ENCODE data around the gene PXDC1. TPM values are rescaled to one million over a fixed set of nuclear protein-coding genes. Genes with fewer than 3 reads are reported as not detected.
"Not testable (repeated sequence)": the region's sequence is repeated elsewhere in the genome, so short reads cannot be mapped to it uniquely, and the experiment has no call there.

Gene PXDC1
- total RNA-seq, 1 donor from 2014 or later, result 75.9 TPM

- no peak overlapping the region for H3K27ac ChIP-seq
- no peak overlapping the region for H3K4me3 ChIP-seq
- H3K27me3 ChIP-seq, result no peaks in the 10 kb centered on the region
- TF ChIP-seq CTCF (IDR thresholded peaks at IDR 0.05) (no peak), POLR2A (IDR thresholded peaks at IDR 0.05) (no peak), POLR2AphosphoS5 (IDR thresholded peaks at IDR 0.05; ENCODE audit: insufficient read depth in 1 of 2, low read depth in 1 of 2) (no peak)
- H3K4me1 ChIP-seq, result peaks cover 44% of the 10 kb centered on the region
- no peak for DNase-seq (ENCODE audit: extremely low spot score in 2 of 2)
- peaks cover 0 to 41% of the 10 kb centered on the region in 2 donors for H3K36me3 ChIP-seq
- no peaks in the 10 kb centered on the region for H3K9me3 ChIP-seq
- intact Hi-C loops (cut with DNase I), result no loop called here
Measured at GRCh38 chr6:3722785-3723184, 28.7 kb downstream of the PXDC1 start.

- no peaks in the 10 kb centered on the region for H3K27me3 ChIP-seq
- H3K4me1 ChIP-seq, result peaks cover 46% of the 10 kb centered on the region
- intact Hi-C loops (cut with DNase I), result no loop called here
- TF ChIP-seq POLR2A (IDR thresholded peaks at IDR 0.05) (no peak), CTCF (IDR thresholded peaks at IDR 0.05) (no peak), POLR2AphosphoS5 (IDR thresholded peaks at IDR 0.05; ENCODE audit: insufficient read depth in 1 of 2, low read depth in 1 of 2) (no peak)
- H3K36me3 ChIP-seq, result peaks cover 0 to 33% of the 10 kb centered on the region in 2 donors
- no peak overlapping the region for H3K4me3 ChIP-seq
- no peak overlapping the region for H3K27ac ChIP-seq
- H3K9me3 ChIP-seq, result no peaks in the 10 kb centered on the region
- no peak for DNase-seq (ENCODE audit: extremely low spot score in 2 of 2)
Measured at GRCh38 chr6:3721810-3722621, 29.5 kb downstream of the PXDC1 start.

- DNase-seq (ENCODE audit: extremely low spot score in 2 of 2); intact Hi-C loops (cut with DNase I); H3K9me3 ChIP-seq; H3K27me3 ChIP-seq; H3K27ac ChIP-seq; H3K4me3 ChIP-seq: not testable (repeated sequence)
- peaks cover 46% of the 10 kb centered on the region for H3K4me1 ChIP-seq
- H3K36me3 ChIP-seq, result peaks cover 0 to 21% of the 10 kb centered on the region in 2 donors
Measured at GRCh38 chr6:3720770-3721169, 30.7 kb downstream of the PXDC1 start.

DNA sequence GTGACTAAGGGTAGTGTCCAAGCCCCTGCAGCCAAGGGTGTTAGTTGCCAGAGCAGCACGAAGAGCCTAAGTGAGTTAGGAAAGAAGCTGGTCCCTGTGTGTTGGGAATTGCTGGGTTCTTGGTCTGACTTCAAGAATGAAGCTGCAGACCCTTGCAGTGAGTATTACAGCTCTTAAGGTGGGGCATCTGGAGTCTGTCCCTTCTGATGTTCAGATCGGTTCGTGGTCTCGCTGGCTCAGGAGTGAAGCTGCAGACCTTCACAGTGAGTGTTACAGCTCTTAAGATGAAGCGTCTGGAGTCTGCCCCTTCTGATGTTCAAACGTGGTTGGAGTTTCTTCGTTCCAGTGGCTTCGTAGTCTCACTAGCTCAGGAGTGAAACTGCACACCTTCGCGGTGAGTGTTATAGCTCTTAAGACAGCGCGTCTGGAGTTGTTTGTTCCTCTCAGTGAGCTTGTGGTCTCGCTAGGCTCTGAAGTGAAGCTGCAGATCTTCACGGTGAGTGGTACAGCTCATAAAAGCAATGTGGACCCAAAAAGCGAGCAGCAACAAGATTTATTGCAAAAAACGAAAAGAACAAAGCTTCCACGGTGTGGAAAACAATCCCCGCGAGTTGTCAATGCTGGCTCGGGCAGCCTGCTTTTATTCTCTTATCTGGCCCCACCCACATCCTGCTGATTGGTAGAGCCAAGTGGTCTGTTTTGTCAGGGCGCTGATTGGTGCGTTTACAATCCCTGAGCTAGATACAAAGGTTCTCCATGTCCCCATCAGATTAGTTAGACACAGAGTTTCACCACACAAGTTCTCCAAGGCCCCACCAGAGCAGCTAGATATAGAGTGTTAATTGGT, 31.8 kb downstream of the PXDC1 start:
- no peak for DNase-seq (ENCODE audit: extremely low spot score in 2 of 2)
- Histone ChIP-seq H3K4me1 (peaks cover 36% of the 10 kb centered on the region), H3K4me3 (peak overlapping the region in 1 of 2 donors; percentile 19), H3K27me3 (no peaks in the 10 kb centered on the region), H3K36me3 (peaks cover 0 to 18% of the 10 kb centered on the region in 2 donors), H3K27ac (no peak overlapping the region), H3K9me3 (no peaks in the 10 kb centered on the region)
- intact Hi-C loops (cut with DNase I), result no loop called here
- no peak for TF ChIP-seq POLR2AphosphoS5 (IDR thresholded peaks at IDR 0.05; ENCODE audit: insufficient read depth in 1 of 2, low read depth in 1 of 2)
- TF ChIP-seq CTCF (IDR thresholded peaks at IDR 0.05), result no peak

DNA sequence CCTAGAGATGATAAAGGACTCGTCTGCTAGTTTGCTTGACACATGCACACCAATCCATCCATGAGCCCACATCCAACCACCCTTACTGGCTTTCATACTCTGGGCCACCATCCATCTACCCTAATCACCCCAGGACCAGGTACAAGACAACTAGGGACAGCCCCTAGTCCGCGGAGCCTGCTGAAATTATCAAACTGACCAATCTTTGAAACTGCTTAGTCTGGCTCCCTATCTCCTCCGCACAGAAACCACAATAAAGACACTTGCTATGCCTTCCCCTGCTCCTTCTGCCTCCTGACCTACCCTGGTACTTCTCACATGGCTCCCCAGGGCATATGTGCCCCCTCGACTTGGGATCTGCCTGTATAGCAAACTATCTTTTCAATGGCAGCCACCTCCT, 33.1 kb downstream of the PXDC1 start:
- peaks cover 26% of the 10 kb centered on the region for H3K4me1 ChIP-seq
- H3K27ac ChIP-seq, result no peak overlapping the region
- DNase-seq (ENCODE audit: extremely low spot score in 2 of 2), result no peak
- H3K4me3 ChIP-seq, result peak overlapping the region in 1 of 2 donors; percentile 19
- H3K36me3 ChIP-seq, result peaks cover 0 to 14% of the 10 kb centered on the region in 2 donors
- H3K27me3 ChIP-seq, result no peaks in the 10 kb centered on the region
- no peaks in the 10 kb centered on the region for H3K9me3 ChIP-seq
- TF ChIP-seq POLR2A (IDR thresholded peaks at IDR 0.05), result no peak
- no peak for TF ChIP-seq CTCF (IDR thresholded peaks at IDR 0.05)
- TF ChIP-seq POLR2AphosphoS5 (IDR thresholded peaks at IDR 0.05; ENCODE audit: insufficient read depth in 1 of 2, low read depth in 1 of 2), result no peak
- intact Hi-C loops (cut with DNase I), result no loop called here
